ENCODE measurements around the gene ADAMTSL3.

Gene ADAMTSL3

DNA sequence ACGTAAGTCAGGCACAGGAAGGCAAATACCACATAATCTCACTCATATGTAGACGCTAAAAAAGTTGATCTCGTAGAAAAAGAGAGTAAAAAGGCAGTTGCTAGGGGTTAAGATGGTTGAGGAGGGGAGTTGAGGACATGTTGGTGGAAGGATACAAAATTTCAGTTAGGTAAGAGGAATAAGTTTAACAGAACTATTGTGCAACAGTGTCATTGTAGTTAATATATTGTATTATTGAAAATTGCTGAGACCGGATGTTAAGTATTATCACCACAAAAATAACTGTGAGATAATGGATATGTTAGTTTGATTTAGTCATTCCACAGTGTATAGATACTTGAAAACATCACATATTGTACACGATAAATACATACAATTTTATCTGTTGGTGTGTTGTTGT lies 139.1 kb downstream of the ADAMTSL3 start:
- no peak for TF ChIP-seq ZFX (IDR thresholded peaks at IDR 0.05)
- TF ChIP-seq, protein P1, sequence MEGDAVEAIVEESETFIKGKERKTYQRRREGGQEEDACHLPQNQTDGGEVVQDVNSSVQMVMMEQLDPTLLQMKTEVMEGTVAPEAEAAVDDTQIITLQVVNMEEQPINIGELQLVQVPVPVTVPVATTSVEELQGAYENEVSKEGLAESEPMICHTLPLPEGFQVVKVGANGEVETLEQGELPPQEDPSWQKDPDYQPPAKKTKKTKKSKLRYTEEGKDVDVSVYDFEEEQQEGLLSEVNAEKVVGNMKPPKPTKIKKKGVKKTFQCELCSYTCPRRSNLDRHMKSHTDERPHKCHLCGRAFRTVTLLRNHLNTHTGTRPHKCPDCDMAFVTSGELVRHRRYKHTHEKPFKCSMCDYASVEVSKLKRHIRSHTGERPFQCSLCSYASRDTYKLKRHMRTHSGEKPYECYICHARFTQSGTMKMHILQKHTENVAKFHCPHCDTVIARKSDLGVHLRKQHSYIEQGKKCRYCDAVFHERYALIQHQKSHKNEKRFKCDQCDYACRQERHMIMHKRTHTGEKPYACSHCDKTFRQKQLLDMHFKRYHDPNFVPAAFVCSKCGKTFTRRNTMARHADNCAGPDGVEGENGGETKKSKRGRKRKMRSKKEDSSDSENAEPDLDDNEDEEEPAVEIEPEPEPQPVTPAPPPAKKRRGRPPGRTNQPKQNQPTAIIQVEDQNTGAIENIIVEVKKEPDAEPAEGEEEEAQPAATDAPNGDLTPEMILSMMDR (conservative IDR thresholded peaks at IDR 0.05), result no peak
- H3K27ac ChIP-seq, result no peak overlapping the region

DNA sequence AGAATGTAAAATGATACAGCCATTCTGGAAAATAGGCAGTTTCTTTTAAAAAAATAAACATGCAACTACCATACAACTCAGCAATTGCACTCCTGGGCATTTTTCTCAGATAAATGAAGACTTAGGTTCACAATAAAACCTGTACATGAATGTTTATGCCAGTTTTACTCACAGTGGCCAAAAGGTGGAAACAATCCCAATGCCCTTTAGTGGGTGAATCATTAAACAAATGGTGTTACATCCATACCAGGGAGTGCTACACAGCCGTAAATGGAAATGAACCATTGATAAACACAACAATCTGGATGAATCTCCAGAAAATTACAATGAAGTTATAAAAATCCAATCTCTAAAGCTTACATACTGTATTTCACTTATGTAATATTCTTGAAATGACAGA lies 140.3 kb downstream of the ADAMTSL3 start:
- H3K27ac ChIP-seq, result no peak overlapping the region
- TF ChIP-seq, protein P1 (conservative IDR thresholded peaks at IDR 0.05), result no peak

DNA sequence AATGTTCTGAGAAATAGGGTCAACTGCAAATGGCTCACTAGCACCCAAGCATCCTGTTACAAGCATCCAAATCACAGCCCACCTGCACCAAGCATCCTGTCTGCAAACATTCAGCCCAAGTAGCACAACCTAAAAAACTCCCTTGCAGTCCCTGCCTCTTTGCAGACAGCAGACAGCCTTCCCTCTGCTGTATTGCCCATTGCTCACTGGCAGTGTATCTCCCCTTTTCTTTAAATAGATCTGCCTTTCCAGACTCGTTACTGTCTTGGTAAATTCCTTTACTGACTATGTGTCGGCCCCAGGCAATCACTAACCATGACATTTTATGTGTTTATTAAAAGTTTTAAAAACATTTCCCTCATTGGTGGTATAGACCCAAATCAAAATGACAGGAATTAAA lies 155.4 kb downstream of the ADAMTSL3 start:
- no peak overlapping the region for H3K27ac ChIP-seq
- no peak for TF ChIP-seq ZFX (IDR thresholded peaks at IDR 0.05)
- TF ChIP-seq, protein P1 (conservative IDR thresholded peaks at IDR 0.05), result no peak

DNA sequence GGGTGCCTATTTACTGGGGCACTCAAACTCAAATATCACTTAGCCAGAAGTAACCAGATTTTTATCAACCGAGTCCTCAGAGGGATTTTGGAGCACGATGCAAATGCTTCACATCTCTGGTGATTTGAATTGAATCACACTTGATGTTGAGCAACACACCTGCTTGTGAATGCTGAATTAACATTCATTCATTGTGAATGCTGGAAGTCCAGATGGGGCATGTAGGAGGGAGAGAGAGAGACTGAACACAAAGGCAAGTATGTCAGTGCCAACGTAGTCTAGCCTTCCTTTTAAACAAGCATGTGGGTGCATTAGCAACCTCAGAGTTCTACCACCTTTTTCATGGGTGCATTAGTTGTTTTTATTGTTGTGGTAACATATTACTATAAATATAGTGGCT lies 156.2 kb downstream of the ADAMTSL3 start:
- no peak overlapping the region for H3K27ac ChIP-seq
- no peak for TF ChIP-seq ZFX (IDR thresholded peaks at IDR 0.05)
- TF ChIP-seq, protein P1 (conservative IDR thresholded peaks at IDR 0.05), result no peak

DNA sequence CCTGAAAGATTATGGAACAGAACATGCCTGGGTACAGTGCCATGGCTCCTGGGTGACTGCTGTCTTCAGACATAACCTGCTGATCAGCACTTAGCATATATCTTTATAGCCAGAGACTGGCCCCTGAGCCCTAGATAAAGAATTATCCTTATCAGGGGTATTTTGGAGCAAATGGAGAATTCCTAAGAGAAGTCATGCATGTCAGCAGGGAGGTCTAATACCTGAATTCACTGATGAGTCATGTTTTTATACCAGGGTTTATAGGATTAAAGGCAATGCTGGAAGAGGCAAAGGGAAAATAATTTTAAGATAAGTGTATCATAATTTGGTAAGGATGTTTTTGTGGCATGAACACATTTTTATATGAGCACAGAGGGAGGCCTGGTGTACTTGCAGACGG lies 159.8 kb downstream of the ADAMTSL3 start:
- no peak overlapping the region for H3K27ac ChIP-seq
- TF ChIP-seq ZFX (IDR thresholded peaks at IDR 0.05), result no peak
- TF ChIP-seq, protein P1 (conservative IDR thresholded peaks at IDR 0.05), result no peak

DNA sequence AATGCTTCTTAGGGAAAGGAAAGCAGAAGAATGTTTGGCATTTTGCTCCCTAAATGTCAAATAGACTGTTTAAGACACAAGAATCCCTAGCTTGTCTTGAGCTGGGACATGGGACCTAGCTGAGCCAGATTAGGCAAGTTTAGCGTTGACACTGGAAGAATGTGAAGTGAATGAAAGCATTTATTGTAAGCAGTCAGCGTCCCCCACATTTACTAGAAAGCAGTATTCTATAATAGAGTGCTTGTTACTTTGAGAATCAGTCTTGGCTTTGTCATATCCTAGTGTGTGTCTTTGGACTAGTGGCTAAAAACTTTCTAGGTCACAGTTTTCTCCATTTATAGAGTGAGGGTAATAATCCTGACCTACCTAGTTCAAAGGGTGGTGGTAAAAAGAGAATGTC lies 161.6 kb downstream of the ADAMTSL3 start:
- TF ChIP-seq ZFX (IDR thresholded peaks at IDR 0.05), result no peak
- TF ChIP-seq, protein P1 (conservative IDR thresholded peaks at IDR 0.05), result no peak
- no peak overlapping the region for H3K27ac ChIP-seq

DNA sequence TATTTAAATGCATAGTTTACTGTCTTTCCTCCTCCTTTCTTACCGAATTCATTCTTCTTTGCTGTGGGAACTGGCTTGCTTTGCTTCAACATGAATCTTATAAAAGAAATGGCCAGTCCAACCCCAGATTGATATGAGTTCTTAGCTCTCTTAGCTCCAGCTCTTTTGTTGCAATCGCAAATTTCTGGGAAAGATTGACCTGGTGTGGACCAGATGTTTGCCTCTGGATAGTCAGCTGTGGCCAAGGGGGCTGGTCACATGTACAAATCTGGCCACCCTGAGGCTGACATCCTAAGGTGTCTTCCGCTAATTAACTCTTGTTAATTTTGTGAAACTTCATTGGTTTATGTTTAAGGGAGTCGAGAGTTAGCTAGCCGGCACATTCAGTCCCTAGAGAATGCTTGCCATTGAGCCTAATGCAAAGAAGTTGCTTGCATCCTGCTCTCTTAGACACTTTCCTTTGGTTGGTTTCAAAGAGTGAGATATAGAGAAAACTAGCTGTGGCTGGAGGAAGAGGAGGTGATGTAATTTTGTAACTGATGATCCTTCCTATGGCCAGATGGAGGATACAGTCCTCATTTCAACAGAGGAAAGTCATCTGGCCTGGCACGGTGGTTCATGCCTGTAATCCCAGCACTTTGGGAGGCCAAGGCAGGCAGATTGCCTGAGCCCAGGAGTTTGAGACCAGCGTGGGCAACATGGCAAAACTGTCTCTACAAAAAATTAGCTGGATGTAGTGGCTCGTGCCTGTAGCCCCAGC lies 162.4 kb downstream of the ADAMTSL3 start:
- TF ChIP-seq, protein P1 (conservative IDR thresholded peaks at IDR 0.05), result no peak
- no peak for TF ChIP-seq ZFX (IDR thresholded peaks at IDR 0.05)
- H3K27ac ChIP-seq, result no peak overlapping the region

Data from C4-2B (cell line).